Measurements from ENCODE around the gene HNMT.
"Not testable (repeated sequence)": the region's sequence is repeated elsewhere in the genome, so short reads cannot be mapped to it uniquely, and the experiment has no call there.

HNMT gene

GRCh38 chr2:137977790-137978189 is 13.5 kb downstream of the HNMT start:
- no peak for DNase-seq

DNA sequence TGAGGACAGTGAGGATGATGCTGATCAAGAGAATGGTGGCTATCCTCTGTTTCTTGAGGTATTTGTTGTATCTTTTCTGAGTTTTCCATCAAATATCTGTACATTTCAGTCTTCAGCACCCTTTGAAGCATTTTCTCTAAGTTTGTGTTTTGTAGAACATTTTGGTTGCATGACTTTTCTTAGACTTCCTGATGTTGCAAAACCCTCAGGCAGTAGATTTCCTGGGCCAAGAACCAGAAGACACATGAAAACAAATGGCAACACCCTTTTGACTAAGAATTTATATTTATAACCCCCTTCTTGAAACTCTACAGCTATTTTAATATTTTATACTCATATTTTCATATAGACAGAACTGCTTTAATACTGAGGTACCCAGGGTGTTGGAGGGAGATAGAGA is 16.2 kb downstream of the HNMT start:
- no peak for DNase-seq

DNA sequence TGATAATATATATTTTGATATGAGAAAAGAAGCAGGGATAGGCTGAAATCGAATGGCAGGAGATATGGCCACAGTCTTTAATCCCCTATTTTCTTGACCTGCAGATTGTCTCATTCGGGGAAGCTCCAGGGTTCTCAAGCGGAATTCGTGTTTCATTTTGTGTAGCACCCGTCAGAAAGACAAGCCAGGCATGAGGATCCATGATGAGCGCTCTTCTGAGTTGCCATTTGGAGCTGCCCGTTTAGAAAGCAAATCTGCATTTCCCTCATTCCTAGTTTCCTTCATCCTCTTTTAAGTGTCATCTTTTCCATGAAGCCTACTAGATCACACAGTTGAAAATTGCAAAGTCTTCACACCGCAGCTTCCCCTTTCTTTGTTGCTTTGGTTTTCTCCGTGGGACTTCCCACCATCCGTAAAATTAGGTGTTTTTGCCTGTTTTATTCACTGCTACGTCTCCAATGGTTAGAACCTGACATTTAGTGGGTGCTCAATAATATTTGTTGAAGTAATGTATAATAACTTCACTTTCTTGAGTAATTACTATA is 16.9 kb downstream of the HNMT start:
- no peak for DNase-seq

GRCh38 chr2:137983581-137983980 is 19.3 kb downstream of the HNMT start:
- no peak for DNase-seq

GRCh38 chr2:137986268-137986667 is 22.0 kb downstream of the HNMT start:
- no peak for DNase-seq

DNA sequence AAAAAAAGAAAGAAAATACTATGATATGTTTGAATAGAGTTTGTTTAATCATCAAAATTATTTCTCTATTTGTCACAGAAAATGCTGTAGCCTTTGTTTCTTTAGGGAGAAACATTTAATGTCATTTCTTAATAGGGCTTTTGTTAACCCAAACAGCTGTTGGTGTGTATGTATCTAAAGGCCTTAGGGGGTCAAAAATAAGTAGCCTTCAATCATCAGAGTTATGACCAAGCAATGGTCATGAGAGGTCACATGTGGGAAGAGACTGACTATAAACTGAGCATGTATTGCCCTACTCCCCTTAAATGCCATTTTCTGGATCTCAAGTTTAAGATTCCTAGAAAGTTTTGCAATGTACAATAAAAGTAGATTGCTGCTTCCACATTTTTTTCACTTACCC is 22.7 kb downstream of the HNMT start:
- no peak for DNase-seq

GRCh38 chr2:137991078-137991477 is 26.8 kb downstream of the HNMT start:
- no peak for DNase-seq

DNA sequence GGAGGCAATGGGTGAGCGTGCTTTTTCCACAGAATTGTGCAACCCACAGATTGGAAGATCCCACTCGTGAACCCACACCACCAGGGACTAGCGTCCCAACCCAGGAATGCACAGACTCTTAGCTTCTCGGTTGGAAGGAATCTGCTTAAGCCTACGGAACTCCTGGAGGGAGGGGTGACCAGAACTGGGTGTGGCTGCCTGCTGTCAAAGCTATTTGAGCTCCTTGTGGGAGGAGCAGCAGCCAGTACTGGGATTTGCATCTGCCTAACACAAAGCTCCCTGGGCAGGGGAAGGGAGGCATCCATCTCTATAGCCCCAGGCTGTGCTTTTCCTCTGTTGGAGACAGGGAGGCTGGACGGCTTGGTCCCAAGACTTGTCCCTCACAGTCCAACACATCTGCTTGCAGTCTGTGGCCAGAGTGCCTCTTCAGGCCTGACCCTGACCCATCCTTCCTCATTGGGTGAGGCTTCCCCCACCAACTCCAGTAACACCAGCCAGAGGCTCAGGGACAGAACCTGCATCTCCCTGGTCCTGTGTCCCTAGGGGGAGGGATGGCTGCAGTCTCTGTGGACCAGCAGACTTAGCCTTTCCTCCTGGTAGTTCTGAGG is 27.9 kb downstream of the HNMT start:
- no peak for DNase-seq

- DNase-seq: not testable (repeated sequence)
These were observed 29.6 kb downstream of the HNMT start for GRCh38 chr2:137993715-137994476.

DNA sequence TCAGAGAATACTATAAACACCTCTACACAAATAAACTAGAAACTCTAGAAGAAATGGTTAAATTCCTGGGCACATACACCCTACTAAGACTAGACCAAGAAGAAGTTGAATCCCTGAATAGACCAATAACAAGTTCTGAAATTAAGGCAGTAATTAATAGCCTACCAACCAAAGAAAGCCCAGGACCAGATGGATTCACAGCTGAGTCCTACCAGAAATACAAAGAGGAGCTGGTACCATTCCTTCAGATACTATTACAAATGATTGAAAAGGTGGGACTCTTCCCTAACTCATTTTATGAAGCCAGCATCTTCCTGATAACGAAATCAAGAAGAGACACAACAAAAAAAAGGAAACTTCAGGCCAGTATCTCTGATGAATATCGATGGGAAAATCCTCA is 31.1 kb downstream of the HNMT start:
- DNase-seq: not testable (repeated sequence)

DNA sequence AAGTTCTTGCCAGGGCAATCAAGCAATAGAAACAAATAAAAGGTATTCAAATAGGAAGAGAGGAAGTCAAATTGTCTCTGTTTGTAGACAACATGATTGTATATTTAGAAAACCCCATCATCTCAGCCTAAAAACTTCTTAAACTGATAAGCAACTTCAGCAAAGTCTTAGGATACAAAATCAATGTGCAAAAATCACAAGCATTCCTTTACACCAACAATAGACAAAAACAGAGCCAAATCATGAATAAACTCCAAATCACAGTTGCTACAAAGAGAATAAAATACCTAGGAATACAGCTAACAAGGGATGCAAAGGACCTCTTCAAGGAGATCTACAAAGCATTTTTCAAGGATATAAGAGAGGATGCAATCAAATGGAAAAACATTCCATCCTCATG is 31.9 kb downstream of the HNMT start:
- not testable (repeated sequence) for DNase-seq

GRCh38 chr2:137997733-137998132 is 33.5 kb downstream of the HNMT start:
- no peak for DNase-seq

DNA sequence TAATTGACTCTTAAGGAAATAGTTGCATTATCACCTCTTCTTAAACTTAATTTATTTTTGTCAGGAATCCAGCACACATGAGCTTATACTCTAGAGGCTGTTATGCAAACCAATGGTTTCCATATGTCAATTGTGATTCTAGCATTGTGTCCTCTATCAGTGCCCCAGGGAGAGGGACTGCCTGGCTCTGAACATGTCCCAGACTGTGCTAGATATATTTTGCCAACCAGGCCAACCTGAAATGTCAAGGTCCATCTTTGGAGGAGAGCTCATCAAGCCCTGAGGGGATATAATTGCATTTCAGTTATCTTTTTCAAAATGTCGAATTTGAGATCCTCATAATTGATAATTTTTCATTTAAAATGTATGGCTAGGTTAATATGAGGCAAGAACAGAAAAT is 34.2 kb downstream of the HNMT start:
- DNase-seq: no peak

- DNase-seq: no peak
These were observed 35.0 kb downstream of the HNMT start for GRCh38 chr2:137999273-137999672.

- DNase-seq: no peak
These were observed 35.7 kb downstream of the HNMT start for GRCh38 chr2:138000009-138000408.

- DNase-seq: no peak
These were observed 36.5 kb downstream of the HNMT start for GRCh38 chr2:138000796-138001195.

- DNase-seq: no peak
These were observed 39.1 kb downstream of the HNMT start for GRCh38 chr2:138003411-138003810.

GRCh38 chr2:138007431-138007830 is 43.2 kb downstream of the HNMT start:
- no peak for DNase-seq

DNA sequence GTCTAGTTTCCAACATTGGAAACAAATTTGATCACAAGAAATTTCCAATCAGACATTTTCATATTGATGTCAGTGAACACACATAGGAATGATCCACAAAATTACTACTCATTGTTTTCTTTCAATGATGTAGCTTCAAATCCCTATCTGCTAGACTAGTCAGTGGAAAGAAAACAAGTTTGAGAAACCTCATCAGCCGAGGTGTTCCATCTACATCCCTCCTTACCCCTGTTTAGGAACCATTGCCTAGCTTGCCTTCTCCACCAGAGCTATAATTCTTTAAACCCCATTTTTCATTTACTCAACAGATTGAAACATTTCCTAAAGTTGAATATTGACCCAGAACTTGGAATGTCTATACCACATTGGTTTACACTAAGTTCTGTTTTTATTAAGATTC is 45.3 kb downstream of the HNMT start:
- DNase-seq: no peak

DNA sequence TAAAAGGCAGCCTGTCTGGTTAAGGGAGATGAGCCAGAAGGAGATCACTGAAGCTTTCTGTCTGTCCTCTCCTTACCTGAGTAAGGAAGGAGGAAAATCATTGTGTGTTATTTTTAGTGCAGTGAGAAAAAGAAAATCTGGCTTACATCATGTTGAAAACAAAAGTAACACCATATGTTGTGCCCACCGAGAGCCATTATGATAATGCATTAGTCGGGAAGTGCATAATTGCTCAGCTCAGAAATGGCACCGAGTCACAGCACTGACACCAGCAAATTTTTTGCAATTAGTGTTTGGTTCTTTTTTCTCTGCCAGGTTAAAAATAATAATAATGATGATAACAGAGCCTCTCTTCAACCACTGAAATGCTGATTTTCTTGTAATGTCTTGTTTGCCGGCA is 46.6 kb downstream of the HNMT start:
- DNase-seq: no peak

GRCh38 chr2:138012082-138012481 is 47.8 kb downstream of the HNMT start:
- no peak for DNase-seq

- DNase-seq: no peak
These were observed 48.7 kb downstream of the HNMT start for GRCh38 chr2:138012968-138013367.

DNA sequence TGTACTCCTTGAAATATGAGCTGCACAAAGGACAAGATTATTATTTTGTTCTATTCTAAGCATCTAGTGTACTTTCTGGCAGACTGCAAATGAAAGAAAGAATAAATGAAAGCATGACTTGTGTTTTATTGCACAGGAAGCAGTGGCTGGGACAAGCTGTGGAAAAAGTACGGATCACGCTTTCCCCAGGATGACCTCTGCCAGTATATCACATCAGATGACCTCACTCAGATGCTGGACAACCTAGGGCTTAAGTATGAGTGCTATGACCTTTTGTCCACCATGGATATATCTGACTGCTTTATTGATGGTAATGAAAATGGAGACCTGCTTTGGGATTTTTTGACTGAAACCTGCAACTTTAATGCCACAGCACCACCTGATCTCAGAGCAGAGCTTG is 49.4 kb downstream of the HNMT start:
- DNase-seq: no peak

- no peak for DNase-seq
These were observed 51.2 kb downstream of the HNMT start for GRCh38 chr2:138015494-138015893.

All from NCI-H510A treated with DMSO at 0.1 percent for 48 hours (cell line).